Right ventricle myocardium superior (tissue), 1 donor: ENCODE results near the gene AKR1A1. TPM values are rescaled to one million over a fixed set of nuclear protein-coding genes. Genes with fewer than 3 reads are reported as not detected.
"Not testable (repeated sequence)": the region's sequence is repeated elsewhere in the genome, so short reads cannot be mapped to it uniquely, and the experiment has no call there.

Source experiments
- ATAC-seq: fragments of 200-7000 bp; cut with Tn5 transposase; one replicate; pipeline ENCODE4 v1.9.1; 2020; ENCODE audit warnings: mild to moderate bottlenecking; ENCODE audit not compliant: poor library complexity
- DNase-seq: peaks from one replicate; pipeline ENCODE4 v3.0.0-alpha.2; 2020
- intact Hi-C: fragments of 100-400 bp; cut with DNase I; formaldehyde crosslinking; loops from one replicate; pipeline ENCODE4 v1.11.2; 2022
- long read RNA-seq: library from polyadenylated mRNA; unstranded; transcript quantifications from one replicate; pipeline ENCODE4 v2.0.0, GENCODE V29; 2021
- total RNA-seq: library from RNA; stranded (reverse); fragmentation: NEBNext Ultra II Directional; extraction: Animal tissue kit (Norgen Biotek cat#: 25700); gene quantifications from one replicate; pipeline ENCODE4 v1.2.1, GENCODE V29; 2021
- donor health status: DM: no; HTN: yes; CAD: no; lungs with severe emphysema.

AKR1A1 gene
- 43.3 TPM for total RNA-seq
- long read RNA-seq, transcript AKR1A1-214 (10 exons, 1,360 nt): minor isoform, 7 of 47 reads
- long read RNA-seq, transcript AKR1A1-202 (10 exons, 1,818 nt): major isoform, 16 of 47 reads
- long read RNA-seq, transcript AKR1A1-201 (9 exons, 1,166 nt): major isoform, 16 of 47 reads
- long read RNA-seq, partial matches to known transcripts: 1 of 47 reads
- long read RNA-seq, other reads (novel, unspliced or antisense): 7 of 47 reads

DNA sequence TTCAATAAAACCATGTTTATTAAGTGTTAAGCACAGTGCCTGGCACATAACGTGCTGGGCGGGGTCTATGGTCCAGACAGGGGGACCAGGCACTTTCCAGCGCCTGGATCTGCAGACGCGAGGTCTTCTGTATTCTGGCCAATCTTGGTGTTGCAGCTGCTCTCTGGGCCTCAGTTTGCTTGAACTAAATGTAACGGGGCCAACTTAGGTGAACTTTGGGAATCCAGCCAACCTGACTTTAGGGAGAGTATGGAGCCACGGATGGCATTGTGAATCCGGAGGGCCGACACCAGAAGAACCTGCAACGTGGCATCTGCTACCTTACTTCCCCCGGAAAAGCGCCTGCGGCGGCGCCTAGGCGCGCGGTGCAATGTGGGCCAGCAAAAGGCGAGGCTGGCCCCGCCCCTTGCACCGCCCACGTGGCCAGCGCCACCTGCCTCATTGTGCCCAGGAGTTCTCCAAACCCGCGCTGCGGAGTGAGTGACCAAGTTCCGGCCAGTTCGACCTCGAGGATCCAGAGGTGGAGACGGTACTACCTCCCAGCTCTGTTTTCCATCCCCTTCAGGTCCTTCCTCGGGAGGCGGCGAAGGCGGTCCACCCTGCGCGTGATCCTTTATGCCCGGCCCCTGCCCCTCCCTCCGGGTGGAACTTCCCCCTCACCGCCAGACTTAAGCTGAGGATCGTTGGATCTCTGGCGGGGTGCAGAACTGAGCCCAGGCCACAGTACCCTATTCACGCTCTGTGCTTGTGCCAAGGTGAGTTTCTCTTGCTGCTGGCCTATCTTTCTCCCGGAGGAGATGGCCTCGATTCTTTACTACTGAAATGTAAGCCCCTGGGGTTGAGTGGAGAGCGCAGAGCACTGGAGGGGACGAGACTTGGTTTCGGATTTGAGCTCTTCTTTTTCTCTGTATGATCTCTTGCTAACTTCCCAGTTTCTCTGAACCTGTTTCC, at the start of gene AKR1A1:
Gene AKR1A1 (plus strand): TSS at position 426 of the 951 bp plus-strand sequence. CDS start 10,969 bp downstream, outside the sequence.
- intact Hi-C loops: no loop called here
- DNase-seq: peak; percentile 94
- peak; percentile 99 for ATAC-seq

DNA sequence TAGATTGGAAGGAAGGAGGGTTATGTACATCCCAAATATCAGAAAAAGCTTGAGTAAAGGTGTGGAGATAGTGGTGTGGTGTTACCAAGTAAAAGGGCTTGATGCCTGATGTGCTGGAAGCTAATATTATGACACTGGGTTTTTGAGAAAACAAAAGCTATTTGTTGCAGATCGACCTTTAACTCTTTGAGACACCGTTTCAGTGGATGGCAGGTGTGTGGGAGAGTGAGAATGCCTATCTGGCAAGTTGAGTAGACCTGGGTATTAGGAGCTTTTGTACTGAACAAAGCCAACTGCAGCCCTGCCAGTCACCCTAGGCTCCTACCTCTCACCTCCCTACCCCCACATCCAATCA, 49.1 kb upstream of the AKR1A1 start:
- DNase-seq: no peak
- ATAC-seq: no peak
- intact Hi-C loops: no loop called here

DNA sequence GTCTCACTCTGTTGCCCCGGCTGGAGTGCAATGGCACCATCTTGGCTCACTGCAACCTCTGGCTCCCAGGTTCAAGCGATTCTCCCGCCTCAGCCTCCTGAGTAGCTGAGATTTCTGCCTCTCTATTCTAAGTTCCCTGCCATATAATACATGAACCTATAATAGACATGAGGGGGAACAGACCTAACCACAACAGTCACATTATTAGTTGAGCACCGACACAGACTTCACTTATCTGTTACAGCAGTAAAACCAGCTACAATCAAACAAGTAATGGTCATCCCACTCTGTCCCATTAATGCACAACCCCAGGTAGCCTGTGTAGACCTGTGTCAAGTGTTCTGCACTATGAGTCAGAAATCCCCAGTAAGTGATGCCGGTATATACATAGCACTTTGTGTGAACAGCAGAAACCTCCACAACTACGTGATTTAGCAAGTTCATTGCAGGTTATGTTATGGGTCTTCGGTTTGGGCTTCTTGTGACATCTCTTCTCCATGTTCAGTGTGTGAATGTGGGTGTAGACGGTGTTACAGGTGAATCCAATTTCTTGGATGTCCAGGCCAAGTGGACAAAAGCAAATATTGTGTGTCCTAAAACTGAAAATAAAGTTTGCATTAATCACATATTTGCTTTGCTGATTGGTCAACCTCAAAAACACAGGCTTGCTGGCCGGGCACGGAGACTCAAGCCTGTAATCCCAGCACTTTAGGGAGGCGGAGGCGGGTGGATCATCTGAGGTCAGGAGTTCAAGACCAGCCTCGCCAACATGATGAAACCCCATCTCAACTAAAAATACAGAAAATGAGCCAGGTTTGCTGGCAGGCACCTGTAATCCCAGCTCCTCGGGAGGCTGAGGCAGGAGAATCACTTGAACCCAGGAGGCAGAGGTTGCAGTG, 46.9 kb upstream of the AKR1A1 start:
- DNase-seq (no peak), ATAC-seq (no peak)
- intact Hi-C loops: no loop called here

DNA sequence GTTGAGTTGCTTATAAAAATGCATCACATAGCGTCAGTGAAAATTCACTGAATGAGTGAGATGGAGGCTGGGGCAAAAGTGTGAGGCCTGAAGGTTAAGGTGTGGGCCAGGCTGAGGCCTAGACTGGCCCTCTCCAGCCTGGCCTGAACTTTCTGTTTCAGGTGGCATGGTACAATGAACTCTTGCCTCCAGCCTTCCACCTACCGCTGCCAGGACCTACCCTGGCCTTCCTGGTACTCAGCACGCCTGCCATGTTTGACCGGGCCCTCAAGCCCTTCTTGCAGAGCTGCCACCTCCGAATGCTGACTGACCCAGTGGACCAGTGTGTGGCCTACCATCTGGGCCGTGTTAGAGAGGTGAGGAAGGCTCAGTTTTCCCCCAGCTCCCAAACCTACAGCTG, 43.4 kb upstream of the AKR1A1 start:
- intact Hi-C loops: no loop called here
- ATAC-seq (no peak), DNase-seq (no peak)

DNA sequence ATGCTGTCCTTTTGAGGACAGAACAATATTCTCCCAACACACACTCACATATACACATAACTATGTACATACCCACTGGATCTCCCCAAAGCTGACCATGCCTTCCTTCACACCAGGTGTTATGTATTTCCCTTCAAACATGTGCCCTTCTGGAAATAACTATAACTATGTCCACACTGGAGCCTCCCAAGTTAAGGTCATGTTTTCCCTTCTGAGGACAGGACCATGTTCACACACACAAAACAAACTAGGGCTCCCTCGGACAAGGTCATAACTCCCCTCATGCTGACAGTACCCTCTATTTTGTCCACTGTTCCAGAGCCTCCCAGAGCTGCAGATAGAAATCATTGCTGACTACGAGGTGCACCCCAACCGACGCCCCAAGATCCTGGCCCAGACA, 42.7 kb upstream of the AKR1A1 start:
- intact Hi-C loops: no loop called here
- no peak for DNase-seq
- no peak for ATAC-seq

DNA sequence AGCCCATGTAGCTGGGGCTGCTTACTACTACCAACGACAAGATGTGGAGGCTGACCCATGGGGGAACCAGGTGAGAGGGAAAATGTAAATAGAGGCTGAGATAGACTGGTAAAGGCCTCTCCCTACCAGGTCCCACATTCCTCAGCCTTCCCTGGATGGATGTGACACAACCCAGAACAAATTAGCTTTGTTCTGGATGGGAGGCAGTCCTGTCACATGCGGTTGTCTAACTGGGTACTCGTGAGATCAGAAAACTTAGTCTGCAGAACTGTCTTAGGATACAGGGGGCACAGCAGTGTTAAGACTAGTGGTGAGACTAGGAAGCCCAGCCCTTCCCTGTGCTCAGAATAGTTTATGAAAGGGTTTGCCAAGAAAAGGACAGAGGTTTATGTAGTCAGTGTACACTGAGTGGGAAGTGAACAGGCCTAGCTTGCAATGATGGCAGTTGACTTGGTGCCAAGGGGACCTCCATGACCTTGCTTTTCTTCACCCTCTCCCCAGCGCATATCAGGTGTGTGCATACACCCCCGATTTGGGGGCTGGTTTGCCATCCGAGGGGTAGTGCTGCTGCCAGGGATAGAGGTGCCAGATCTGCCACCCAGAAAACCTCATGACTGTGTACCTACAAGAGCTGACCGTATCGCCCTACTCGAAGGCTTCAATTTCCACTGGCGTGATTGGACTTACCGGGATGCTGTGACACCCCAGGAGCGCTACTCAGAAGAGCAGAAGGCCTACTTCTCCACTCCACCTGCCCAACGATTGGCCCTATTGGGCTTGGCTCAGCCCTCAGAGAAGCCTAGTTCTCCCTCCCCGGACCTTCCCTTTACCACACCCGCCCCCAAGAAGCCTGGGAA, 42.1 kb upstream of the AKR1A1 start:
- ATAC-seq: peak; percentile 71
- DNase-seq: no peak
- intact Hi-C loops: no loop called here

DNA sequence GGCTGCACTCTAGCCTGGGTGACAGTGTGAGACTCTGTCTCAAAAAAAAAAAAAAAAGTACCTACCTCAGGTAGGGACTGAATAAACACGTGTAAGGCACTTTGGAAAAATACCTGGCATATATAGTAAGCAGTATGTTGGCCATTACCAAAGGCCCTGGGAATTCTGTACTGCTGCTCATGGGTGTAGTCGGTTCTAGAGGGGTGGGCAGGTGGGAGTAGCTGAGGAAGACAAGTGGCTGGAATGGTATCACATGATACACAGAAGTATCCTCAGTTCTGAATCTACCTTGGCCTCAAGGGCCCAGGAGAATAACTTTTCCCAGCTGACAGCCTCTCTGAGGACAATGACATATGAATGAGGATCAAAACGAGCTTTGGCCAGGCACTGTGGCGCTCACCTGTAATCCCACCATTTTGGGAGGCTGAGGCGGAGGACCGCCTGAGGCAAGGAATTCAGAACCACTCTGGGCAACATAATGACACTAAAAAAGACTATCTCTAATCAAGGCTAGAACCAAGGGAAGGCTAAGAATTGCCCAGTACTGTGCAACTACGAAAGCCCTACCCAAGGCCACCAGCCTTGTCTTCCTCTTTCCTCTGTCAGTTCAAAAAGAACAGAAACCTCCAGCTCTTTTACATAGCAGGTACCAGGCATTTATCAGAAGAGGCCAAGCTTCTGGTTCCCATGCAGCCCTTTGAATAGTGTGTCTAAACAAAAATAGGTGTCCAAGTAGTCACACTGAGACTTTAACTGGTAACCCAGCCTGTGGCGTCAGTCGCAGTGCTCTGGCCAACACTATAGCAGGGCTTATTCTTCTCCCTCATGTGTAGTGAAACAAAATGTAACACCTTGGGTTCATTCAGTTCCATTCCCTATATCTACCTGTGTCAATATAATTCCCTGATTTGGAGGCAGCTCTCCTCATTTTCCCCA, 40.3 kb upstream of the AKR1A1 start:
- ATAC-seq (no peak), DNase-seq (no peak)
- intact Hi-C loops: loop anchor here (5.0 kb wide), 1 partner anchor 57 kb away; no protein-coding TSS in a partner anchor

DNA sequence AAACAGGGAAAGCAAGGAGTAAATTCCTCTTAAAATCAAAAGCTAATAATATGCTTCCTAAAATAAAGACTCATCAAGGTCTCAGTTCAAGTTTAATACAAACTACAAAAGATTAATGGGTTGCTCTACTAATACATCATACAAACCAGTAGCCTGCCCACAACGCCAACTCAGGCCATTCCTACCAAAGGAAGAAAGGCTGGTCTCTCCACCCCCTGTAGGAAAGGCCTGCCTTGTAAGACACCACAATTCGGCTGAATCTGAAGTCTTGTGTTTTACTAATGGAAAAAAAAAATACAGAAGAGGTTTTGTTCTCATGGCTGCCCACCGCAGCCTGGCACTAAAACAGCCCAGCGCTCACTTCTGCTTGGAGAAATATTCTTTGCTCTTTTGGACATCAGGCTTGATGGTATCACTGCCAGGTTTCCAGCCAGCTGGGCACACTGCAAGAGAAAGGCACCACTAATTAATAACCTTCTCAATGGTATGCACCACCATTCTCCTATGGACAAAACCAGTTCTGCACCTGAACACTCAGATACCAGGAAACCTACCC, 39.6 kb upstream of the AKR1A1 start:
- intact Hi-C loops: loop anchor here (5.0 kb wide), 1 partner anchor 56 kb away; no protein-coding TSS in a partner anchor
- ATAC-seq (no peak), DNase-seq (no peak)

DNA sequence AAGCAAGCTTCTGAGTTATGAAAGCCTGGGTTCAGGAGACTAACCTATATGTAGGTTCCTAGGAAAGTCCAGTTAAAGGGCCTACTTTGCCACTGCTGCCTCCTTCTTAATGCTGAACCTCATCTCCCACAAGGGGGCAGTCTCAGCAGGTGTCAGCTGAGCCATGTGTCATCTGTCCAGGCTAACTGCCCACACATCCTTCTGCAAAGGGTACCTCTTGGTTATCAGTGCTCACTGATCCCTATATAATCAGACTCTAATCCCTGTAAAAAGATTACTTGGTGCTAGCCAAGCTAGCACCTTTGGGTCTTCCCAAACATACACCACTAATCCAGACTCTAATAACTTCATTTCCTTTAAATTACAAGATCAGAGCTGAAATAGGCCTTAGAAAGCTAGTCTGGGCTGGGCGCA, 38.0 kb upstream of the AKR1A1 start:
- intact Hi-C loops: loop anchor here (5.0 kb wide), 1 partner anchor 55 kb away; no protein-coding TSS in a partner anchor
- peak; percentile 61 for ATAC-seq
- no peak for DNase-seq

DNA sequence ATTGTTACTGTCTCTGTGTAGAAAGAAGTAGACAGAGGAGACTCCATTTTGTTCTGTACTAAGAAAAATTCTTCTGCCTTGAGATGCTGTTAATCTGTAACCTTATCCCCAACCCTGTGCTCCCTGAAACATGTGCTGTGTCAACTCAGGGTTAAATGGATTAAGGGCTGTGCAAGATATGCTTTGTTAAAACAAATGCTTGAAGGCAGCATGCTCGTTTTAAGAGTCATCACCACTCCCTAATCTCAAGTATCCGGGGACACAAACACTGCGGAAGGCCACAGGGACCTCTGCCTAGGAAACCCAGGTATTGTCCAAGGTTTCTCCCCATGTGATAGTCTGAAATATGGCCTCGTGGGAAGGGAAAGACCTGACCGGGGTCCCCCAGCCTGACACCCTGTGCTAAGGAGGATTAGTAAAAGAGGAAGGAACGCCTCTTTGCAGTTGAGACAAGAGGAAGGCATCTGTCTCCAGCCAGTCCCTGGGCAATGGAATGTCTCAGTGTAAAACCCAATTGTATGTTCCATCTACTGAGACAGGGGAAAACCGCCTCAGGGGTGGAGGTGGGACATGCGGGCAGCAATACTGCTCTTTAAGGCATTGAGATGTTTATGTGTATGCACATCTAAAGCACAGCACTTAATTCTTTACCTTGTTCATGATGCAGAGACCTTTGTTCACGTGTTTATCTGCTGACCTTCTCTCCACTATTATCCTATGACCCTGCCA, 36.9 kb upstream of the AKR1A1 start:
- not testable (repeated sequence) for DNase-seq, ATAC-seq
- intact Hi-C loops: loop anchor here (5.0 kb wide), 1 partner anchor 54 kb away; no protein-coding TSS in a partner anchor

DNA sequence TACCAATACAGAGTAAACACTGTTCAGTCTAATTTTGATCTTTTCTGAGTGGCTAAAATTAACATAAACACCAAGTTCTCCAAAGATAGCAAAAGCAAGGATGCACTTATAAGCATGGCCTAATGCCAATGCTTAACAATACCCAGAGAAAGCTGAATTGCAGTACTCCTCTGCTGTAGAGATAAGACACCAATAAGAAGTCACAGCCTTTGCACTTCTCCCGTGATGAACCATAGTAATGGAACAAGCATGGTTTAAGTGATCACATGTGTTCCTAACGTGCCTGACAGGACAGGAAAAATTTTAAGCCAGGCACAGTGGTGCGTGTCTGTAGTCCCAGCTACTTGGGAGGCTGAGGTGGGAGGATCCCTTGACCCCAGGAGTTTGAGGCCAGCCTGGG, 34.6 kb upstream of the AKR1A1 start:
- ATAC-seq: no peak
- intact Hi-C loops: no loop called here
- DNase-seq: no peak

DNA sequence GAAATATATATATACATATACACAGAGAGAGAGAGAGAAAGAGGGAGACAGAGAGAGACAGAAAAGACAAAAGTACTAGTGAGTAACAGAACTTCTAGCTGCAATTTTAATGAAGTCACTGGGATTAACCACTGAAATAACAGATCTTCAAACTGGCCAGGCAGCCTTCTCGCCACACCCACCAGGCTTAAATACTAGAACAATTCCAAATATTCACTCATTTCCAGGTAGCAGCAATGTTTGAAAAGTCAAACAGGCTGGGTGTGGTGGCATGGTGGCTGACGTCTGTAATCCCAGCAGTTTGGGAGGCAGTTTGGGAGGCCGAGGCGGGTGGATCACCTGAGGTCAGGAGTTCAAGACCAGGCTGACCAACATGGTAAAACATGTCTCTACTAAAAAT, 34.2 kb upstream of the AKR1A1 start:
- no peak for ATAC-seq
- no peak for DNase-seq
- intact Hi-C loops: no loop called here

DNA sequence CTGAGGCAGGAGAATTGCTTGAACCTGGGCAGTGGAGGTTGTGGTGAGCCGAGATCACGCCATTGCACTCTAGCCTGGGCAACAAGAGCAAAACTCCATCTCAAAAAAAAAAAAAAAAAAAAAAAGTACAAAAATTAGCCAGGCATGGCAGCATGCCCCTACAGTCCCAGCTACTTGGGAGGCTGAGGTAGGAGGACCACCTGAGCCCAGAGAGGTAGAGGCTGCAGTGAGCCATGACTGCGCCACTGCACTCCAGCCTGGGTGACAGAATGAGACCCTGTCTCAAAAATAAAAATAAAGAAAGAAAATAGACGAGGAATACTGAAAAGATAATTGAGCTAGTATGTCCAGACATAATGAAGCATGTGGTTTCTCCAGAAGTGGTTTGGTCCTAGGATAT, 32.3 kb upstream of the AKR1A1 start:
- DNase-seq, ATAC-seq, intact Hi-C loops: not testable (repeated sequence)

DNA sequence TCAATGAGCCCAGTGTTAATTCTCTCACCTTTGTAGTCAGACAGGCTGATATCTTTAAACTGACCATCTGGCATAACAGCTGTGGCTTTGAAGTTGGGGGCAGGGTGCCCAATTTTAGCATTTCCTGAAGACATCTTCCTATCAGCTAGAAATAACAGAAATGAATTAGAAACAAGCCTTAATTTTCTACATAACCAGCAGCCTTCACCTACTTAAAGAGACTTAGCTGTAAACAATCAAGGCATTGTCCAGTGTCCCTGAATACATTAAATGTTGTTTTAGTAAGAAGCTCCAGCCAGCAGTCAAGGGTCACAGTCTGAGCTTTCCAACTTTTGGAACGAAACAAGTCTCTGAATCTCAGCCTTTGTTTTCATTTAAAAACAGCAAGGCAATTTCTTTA, 31.7 kb upstream of the AKR1A1 start:
- no peak for ATAC-seq
- intact Hi-C loops: no loop called here
- no peak for DNase-seq

DNA sequence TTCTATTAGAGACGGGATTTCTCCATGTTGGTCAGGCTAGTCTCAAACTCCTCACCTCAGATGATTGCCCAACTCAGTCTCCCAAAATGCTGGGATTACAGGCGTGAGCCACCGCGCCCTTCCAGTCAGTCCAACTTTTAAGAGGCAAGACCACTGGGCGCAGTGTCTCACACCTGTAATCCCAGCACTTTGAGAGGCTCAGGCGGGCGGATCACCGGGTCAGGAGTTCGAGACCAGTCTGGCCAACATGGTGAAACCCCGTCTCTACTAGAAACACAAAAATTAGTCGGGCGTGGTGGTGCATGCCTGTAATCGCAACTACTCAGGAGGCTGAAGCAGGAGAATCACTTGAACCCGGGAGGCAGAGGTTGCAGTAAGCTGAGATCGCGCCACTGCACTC, 30.9 kb upstream of the AKR1A1 start:
- intact Hi-C loops: not testable (repeated sequence)

More for the DNA sequence above, 30.9 kb upstream of the AKR1A1 start:
- not testable (repeated sequence) for ATAC-seq, DNase-seq
